Putamen (tissue), 1 donor: ENCODE data around the gene BEGAIN.
A peak's percentile ranks its signal among the peaks of the same experiment; 100 is the strongest.

Experiments used
- DNase-seq: peaks from one replicate; pipeline ENCODE4 v3.0.0-alpha.2; 2016; ENCODE audit warnings: low spot score

The BEGAIN gene

DNA sequence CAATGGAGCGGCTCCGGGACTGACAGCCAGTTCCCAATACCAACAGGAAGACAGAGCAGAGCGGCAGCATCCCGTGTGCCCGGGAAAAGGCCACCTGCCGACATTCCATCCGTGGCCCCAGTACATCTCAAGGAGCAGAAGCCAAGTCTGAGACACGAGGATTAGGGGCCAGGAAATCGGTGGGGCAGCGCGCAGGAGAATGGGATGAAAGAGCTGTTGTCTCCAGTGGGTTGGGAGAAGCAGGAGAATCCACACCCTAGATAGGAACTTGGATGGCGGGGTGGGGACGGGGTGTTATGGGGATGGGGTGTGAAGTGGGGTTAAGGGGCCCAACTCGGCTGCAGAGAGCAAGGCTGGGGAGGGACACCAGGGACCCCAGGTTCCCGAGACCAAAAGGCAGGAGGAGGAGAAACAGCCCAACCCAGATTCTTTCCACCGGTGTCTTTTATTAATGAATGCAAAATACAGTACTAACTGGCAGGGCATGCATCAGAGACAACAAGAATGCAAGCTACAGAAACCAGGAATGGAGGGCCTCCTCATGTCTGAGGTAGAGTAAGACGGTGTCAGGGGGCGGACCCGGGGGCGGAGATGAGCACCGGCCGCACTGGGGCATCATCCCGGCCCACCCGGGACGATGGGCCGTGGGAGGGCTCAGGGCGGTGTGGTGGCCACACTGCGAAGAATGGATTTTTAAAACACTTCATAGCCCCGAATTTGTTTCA is 50.3 kb downstream of the BEGAIN start:
- DNase-seq, result no peak

DNA sequence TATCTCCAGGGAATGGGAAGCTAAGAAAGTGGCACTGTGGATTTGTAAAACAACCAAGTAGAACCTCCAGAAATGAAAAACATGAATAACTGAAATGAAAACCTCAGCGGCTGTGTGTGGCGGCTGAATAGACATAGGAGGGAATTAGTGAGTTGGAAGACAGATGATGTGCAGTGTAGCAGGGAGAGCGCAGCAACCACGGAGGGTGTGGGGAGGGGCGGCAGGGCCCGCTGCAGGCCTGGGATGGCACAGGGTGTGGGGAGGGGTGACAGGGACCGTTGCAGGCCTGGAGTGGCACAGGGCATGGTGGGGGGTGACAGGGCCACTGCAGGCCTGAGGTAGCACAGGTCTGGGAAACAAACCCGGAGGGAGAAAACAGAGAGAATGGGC is 51.1 kb downstream of the BEGAIN start:
- no peak for DNase-seq

DNA sequence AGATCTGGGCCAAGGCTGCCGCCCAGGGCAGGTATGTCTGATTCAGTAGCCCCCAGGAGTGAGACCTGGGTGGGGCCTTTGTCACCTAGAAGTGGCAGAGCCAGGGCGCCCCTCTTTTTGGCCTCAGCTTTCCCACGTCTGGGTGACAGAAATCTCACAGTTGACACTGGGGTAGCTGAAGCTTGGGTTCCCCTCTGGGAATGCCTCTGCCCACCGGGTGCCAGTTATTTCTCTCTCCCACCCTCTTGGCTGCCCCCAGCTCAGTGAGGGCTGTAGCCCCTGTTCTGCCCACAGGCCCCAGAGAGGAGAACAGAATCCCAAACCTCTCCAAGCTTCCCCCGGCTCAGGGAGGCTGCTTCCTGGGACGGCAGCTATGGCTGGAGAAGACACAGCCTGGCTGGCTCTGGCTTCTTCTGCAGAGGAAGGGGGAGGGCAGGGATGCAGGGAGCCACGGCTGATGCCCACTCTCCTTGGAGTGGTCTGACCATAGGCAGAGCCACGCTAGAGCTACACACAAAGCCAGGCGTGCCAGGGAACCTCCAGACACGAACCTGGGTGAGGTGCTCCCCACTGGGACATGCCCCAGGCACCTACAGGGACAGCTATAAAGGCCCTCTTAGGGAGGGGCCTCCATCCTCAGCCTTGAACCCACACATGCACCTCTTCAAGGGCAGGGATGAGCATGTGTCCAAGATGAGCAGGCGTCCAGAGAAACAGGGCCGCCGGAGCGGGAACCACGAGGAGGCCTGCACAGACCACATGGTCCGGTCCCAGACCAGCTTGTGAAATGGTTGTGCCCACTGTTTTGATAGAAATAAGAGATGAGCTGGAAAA is 51.7 kb downstream of the BEGAIN start:
- DNase-seq, result no peak

DNA sequence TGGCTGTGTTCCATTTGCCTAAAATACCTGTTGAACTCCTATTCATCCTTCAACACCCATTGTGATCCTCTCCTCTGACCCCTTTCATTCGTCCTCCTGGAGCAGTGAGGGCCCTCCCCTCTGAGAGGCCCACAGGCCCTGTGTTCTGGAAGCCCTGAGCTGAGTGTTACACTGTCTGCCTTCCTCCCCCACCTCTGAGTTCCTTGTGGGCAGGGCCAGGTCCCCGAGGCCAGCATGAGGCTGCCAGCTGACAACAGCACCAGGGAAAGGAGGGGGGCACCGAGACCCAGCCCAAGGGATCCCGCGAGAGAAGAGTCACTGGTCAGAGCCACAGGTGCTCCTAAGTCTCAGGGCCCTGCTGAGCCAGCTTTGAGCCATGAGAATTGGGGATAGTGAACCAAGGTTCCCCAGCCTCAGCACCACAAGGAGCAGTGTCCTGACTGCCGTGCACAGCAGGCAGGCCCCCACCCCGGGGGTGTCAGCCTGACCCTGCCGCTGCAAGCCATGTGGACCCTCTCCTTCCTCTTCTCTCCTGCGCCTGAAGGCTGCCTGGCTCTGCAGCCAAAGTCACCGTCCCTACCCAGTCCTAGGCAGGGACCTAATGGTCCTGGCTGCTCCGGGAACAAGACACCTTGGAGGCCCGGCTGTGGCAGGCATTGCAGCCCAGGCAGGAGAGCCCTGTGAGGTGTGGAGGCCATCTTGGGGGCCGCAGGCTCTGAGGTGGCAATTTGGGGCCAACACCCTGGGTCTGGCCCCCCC is 52.5 kb downstream of the BEGAIN start:
- DNase-seq, result no peak

DNA sequence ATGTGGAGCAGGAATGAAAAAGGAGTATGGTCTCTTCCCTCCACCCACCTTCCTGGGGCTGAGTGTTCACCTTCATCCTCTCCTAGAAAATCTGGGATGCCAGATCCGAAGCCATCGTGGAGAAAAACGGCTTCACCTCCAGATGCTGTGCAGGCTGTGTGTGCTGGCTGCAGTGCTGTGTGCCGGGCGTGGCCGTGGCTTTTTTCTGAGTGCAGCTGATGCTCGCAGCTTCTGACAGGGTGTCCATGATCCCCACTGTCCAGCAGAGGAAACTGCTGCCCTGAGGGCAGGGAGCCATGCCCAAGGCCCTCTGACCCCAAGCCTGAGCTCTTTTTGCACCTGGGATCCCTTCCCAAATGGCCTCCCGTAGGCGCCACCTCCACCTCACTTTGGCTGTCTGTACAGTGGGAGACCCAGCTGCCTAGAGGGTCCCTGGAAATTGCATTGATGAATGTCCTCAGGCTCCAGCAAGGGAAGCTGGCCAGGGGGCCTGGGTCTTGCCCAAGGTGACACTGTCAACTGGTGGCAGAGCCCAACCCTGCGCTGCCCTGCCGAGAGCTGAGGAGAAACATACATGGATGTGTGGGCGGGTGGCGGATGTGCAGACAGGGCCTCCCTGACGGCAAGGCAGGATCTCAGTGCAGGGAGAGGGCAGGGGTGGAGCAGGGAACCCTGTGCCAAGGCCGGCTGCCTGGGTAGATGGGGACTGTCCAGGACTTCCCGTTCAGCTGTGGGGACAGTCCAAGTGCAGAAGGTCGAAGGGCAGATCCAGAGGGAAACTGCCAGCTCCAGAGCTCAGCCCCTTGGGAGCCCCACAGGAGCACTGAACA is 53.3 kb downstream of the BEGAIN start:
- peak; percentile 44 for DNase-seq

DNA sequence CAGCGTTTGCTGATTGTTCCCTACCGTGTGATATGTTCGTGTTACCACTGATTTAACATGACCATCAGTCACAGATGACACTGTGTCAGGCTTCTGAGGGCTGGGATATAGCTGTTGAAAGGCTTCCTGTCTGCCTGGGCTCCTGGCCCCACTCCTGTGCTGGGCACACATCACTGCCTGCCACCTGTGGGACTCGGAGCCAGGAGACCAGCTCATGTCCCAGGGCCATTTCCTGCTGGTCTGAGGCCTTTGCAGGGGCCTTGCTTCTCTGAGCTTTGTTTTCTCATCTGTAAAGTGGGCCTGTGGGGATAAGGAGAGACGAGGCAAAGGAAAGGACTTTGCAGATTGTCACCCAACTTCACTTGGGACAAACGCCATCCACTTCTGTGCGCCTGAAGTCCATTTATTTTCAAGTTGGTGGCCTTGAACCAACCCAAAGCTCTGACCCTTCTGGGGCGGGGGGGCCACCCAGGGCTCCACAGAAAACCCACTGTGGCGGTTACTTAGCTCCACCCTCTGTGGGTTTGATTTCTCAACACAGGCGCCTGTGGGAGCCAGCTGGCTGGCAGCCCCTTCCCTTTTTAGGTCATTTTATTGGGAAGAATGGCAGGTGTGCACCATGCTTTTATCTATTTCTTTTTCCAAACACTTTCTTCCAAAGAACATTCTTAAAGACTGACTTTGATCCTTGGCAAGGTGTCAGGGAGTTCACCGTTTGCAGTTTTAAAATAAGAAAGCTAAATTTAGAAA is 54.1 kb downstream of the BEGAIN start:
- no peak for DNase-seq

DNA sequence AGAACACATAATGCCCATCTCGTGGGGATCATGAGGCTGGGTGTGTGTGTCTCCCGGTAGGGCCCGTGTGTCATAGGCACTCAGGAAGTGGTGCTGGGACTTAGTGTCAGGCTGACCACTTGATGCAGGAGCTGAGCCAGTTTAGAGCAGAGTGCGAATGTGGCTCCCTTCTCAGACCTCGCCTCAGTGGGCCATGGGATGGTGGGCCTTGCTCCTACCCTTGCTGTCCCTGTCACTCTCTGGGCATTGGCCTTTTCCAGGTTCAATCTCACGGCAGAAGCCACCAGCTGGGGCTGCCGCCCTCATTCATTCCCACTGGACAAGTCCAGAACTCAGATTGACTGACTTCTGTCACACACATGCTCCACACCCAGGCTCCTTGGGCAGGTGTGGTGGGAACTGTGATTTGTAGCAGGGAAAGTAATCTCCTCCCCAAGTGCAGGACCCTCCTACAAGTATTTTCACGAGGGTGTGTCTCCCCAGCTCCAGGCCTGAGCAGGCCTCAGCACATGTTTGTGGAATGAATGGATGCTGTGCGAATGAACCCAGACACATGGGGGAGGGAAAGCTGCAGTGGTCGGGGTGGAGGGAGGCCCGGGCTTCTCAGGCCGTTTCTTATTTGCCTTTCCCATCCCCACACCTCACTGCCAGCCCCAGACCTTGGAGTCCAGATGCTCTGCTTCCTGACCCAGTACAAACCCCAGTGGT is 54.9 kb downstream of the BEGAIN start:
- DNase-seq, result no peak

DNA sequence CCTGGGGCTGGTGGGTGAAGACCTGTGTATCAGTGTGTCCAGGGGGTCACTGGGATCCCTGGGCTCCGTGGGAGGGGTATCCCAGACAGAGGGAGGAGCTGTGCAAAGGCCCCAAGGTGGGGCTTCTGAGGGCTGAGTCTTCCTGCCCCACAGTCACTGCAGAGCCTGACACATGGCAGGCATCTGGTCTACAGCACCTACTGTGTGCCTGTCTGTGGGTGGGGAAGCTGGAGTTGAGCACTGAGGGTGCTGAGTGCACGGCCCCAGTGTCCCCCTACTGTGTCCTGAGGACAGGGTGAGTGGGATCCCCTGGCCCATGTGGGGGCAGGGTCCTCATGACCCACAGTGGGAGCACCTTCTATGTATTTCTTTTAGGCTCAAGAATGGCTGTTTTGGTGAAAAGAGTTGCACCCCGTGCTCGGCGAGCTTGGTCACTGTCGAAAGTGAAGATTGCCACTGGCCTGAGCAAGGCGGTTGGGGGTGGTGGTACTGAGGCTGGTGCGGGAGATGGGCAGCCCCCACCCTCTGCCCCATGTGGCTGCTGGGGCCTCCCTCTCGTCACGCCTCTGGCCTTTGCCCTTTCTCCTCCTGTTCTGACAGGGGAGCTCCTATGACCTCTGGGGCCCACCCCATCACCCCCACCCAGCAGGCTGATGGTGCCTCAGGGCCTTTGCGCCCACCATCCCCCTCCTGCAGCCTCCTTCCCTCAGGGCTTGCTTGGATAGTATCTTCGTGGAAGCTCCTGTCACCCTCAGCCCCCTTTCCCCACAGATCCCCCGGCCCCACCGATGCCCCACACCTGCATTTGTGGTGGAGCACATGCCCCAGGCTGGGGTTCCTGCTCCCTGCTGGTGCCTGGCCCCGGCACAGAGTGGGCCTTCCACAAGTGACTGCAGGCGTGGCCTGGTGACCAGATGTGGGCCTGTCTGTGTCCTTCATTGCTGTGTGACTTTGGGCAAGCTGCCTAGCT is 55.8 kb downstream of the BEGAIN start:
- no peak for DNase-seq

DNA sequence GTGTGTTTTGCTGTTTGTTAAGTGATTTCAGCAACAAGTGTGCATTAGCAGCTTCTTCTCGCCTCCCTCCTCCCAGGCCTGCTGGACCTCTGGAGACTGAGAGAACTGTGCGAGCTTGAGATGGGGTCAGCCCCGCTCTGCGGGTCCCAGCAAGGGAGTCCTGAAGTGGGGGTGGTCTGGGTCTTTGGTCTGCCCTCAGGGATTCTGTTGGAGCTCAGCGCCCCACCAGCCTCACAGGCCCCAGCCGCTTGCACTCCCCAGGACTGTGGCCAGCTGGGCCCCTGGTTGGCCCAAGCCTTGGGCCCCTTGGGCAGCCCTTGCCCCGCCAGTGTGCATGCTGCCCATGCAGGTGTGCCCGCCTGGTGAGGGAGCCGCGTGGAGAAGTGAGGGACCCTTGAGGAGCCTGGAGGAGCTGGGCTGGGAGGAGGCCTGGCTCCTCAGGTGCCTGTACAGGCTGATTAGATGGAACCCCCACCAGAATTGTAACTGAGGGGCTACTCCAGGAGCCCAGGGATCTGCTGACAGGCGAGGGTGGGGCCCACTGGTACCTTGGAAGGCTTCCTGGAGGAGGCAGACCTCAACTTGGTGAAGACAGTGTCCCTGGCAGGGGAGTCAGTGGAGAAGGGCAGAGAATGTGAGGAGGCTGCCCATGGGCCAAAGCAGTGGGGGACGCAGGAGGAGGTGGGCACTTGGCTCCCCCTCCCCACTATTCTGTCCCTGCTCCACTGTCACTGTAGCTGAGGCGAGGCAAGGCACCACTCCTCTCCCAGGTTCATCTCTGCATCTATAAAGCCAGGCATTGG is 56.7 kb downstream of the BEGAIN start:
- no peak for DNase-seq

DNA sequence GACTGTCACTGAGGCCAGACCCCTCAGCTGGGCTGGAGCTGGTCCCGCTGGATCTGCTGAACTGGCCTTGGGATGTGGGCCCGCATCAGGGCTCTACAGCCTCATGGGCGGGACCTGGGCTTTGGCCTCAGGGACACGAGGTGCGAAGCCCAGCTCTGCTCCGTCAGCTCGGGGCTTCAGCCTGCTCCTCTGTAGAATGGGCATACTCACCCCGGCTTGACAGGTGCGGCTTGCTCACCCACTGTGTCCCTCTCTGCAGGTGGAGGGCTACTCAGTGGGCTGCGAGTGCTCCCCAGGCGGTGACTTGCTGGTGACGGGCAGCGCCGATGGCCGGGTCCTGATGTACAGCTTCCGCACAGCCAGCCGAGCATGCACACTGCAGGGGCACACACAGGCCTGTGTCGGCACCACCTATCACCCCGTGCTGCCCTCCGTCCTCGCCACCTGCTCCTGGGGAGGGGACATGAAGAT is 57.6 kb downstream of the BEGAIN start:
- no peak for DNase-seq

DNA sequence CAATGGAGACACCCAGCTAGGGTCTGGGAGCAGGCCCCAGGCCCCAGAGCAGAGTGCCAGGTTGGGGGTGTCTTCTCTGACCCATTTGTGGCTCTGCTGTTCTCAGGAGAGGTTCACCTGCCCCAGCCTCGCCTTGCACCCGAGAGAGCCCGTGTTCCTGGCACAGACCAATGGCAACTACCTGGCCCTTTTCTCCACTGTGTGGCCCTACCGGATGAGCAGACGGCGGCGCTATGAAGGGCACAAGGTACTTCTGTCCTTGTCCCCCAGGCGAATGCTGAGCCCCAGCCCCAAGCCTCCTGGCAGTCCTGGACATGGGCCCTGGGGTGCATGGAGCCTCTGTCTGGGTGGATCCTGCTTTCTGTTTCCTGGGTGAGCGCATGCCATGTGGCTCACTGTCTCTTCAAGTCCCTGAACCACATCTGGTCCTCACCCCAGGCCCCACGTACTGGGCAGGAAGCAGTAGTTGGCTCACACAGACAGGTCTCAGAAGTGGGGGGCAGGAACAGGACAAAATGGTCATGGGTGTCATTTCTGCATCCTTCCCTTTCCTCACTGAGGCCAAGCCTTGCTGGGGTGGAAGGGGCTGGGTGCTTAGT is 58.2 kb downstream of the BEGAIN start:
- DNase-seq, result no peak

DNA sequence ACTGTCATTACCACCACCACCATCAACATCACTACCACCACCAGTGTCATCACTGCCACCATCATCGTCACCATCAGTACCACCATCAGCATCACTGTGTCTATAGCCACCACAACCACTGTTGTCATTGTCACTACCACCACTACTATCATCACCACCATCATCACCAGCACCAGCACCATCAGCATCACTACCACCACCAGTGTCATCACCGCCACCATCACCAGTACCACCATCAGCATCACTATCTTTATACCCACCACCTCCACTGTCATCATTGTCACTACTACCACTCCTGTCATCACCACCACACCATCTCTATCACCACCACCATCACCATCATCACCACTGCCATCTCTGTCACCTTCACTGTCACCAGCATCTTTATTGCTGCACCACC is 60.6 kb downstream of the BEGAIN start:
- no peak for DNase-seq

DNA sequence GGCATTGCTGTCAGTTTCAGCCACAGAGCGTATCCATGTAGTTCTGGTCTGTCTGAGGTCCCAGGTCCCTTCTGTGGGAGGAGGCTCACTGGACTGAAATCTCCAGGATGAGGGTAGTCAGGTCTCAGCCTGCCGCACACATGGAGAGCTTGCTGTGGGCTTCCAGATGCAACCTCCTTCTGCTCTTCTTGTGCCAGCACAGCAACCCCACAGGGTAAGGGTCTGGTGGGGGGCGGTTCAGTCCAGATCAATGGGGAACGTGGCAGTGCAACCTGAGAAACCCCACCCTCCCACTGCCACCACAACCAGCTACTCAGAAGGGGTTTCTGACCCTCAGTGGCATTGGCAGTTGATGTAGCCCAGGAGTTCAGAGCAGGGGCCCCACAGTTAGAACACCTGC is 61.2 kb downstream of the BEGAIN start:
- DNase-seq, result no peak

DNA sequence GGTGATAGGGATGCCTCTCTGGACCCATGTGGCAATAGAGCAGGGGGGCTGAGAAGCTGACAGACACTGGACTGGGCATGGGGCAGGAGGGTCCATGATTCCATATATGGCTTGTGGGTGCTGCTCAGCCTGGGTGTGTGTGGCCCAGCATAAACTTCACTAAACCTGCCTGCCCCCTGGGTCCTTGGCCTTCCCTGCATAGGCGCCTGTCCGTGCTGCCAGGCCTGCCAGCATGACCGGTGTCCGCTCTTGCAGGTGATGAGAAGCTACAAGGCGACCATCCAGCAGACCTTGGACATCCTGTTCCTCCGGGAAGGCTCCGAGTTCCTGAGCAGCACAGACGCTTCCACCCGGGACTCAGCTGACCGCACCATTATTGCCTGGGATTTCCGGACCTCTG is 61.6 kb downstream of the BEGAIN start:
- no peak for DNase-seq

DNA sequence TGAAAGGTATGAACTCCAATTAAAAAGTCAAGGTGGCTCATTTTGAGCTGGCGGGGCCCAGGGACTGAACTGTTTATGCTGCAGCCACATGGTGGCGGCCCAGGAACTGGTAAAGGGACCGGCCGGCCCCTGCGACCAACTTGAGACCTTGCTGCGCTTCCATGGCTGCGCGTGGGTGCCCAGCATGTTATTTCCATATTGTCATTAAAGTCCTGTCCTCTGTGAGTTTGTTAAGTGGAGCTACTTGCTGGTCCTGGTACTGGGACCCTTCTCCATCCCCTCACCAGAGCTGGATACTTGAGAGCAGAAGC is 62.3 kb downstream of the BEGAIN start:
- no peak for DNase-seq

DNA sequence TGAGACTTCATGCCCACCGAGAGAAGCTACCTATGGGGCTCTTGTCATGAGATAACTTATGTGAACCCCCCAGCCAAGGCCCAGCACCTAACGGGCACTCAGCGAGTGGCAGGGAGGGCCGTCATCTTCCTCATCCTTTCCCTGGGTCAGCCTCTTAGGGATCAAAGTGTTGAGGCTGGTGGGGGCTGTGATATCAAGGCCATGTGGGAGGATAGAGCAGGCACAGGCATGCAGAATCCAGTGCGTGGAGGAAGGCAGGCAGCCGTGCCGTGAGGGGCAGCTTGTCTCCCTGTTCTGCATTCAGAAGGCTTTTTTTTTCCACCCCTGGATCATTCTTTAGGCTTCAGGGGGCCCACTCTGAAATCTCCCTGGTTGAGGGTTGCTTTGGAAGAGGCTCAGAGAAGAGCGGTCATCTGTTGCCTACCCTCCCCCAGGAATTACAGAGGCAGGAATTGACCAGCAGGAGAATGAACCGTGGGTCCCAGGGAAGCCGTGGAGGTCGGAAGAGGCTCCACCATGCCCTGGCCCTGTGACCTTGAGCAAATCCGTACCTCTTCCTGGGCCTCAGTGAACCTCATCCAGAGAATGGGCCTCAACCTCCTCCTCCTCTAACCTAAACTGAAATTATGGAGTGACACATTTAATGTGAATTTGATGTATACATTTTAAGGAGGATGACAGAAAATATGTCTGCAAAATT is 62.8 kb downstream of the BEGAIN start:
- no peak for DNase-seq

DNA sequence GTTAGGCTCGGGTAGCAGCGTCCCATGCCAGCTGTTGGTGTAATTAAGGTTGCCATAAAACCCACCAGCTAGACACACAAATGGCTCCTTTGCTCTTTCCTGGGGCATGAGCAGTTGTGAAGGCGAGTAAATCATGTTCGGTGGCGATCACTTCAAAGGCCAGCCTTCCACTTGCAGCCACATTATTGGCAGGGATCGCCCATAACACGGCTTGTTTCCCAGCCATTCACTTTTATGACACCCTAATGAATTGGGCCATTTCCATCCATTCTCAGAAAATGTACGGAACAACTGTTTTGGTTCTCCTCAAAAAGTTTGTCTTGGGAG is 63.4 kb downstream of the BEGAIN start:
- DNase-seq, result no peak
